Ishikawa (cell line): ENCODE results near the gene RTN1.

Experiments used
- CEBPB ChIP-seq: IDR thresholded peaks from 2 replicates; pipeline ENCODE4 v1.6.1; 2012
- EP300 ChIP-seq: IDR thresholded peaks from 2 replicates; pipeline ENCODE4 v1.6.1; 2012; ENCODE audit warnings: borderline replicate concordance
- FOXM1 ChIP-seq: IDR thresholded peaks from 2 replicates; pipeline ENCODE4 v1.6.1; 2012; ENCODE audit warnings: low read depth, borderline replicate concordance
- REST ChIP-seq: IDR thresholded peaks from 2 replicates; pipeline ENCODE4 v1.6.1; 2012; ENCODE audit warnings: low read depth, mild to moderate bottlenecking

- TF ChIP-seq FOXM1 (no peak), CEBPB (no peak), EP300 (no peak), REST (no peak)
These were observed 143.4 kb downstream of the RTN1 start for GRCh38 chr14:59727073-59727661.
